ENCODE results near the gene BSDC1.

BSDC1 gene

GRCh38 chr1:32393136-32393535 is 1.1 kb downstream of the BSDC1 start:
- no peak for DNase-seq

- DNase-seq: no peak
Observed at GRCh38 chr1:32392325-32392724, 1.9 kb downstream of the BSDC1 start.

DNA sequence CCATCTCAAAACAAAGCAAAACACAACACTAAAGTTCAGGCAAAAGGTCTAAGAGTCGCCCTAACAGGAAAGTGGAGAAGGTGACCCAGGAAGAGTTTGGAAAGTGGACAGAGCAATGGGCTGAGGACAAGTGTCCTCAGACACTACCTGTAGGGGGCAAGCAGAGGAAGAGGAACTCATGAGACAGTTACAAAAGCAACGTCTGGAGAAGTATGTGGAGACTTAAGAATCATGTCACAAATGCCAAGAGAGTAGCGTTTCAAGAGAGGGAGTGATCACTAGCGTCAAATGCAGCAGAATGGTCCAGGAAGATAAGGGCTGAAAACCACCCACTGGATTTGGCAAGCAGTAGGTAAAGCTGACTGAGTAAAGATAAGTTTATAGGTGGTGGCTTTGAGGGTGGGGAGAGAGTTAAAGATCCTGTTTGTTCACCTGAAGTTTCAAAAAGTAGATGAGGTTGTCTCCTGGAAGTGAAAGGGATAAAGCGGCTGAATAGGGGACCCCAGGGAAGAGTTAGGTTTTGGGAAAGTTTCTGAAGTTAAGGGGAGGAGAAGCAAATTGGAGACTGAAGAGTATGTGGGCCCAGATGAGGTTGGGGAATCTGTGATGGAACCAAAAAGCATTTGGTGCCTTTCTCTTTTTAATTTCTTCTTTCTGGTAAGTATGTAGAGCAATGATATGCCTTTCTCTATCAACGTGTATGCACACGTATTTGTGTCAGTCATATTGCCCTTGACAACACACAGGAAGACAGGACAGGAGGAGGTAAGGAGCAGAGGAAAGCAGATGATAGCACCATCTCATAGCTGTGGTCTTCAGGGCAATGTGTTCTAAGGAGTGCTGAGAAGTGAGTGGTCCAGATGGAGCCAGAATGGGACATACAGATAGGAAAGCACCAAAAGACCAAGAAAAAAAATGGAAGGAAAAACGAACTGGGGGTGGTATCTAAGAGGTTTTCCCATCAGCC is 3.1 kb downstream of the BSDC1 start:
- no peak for DNase-seq

- DNase-seq: no peak
Observed at GRCh38 chr1:32388641-32389040, 5.6 kb downstream of the BSDC1 start.

GRCh38 chr1:32386676-32387392 is 7.4 kb downstream of the BSDC1 start:
- no peak for DNase-seq

DNA sequence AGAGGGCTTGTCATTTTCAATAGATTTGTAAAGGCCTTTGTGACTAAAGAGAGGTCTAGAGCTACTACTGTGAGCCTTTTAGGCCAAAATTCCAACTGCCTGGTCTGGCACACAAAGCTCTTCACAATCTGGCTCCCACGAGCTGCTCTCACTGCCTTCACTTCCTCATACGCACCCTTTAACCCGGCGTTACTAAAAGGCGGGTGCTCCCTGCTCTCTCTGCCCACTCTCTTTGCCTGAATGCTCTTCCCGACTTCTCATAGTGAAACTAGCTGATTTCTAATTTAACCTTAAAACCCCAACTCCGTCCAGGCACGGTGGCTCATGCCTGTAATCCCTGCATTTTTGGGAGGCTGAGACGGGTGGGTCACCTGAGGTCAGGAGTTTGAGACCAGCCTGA is 14.2 kb downstream of the BSDC1 start:
- DNase-seq: no peak

DNA sequence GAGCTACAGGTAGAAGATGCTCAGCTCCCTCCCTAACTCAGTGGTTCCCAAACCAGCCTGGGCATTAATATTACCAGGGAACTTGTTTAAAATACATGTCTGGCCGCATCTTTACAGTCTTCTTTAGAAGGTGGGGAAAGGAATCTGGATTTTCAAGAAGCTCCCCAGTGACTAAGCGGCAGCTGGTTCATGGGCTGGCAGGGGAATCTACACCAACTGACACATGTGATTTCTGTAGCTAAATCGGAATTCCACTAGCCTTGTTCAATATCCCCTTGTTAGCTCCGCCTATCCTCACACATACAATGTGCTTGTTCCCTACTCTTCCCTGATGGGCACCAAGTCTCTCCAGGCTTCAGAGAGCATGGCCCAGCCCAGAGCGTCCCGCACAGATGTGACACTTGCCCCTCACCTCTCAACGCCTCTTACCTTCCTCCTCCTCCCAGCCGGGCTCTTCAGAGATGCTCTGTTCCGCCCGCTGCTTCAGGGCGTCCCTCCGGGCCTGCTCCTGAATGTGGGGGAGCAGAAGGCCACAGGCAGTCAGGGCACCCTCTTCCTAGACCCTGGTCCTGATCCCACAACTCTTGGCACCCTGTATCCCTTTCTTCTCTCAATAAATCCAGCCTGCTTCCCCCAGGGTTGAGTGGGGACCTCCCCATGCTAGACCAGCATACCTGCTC is 16.6 kb downstream of the BSDC1 start:
- no peak for DNase-seq

- DNase-seq: no peak
Observed at GRCh38 chr1:32376199-32376598, 18.0 kb downstream of the BSDC1 start.

- no peak for DNase-seq
Observed at GRCh38 chr1:32373996-32374592, 20.1 kb downstream of the BSDC1 start.

- no peak for DNase-seq
Observed at GRCh38 chr1:32372149-32372756, 22.0 kb downstream of the BSDC1 start.

GRCh38 chr1:32367912-32368635 is 26.2 kb downstream of the BSDC1 start:
- DNase-seq: no peak

- DNase-seq: no peak
Observed at GRCh38 chr1:32365445-32365844, 28.8 kb downstream of the BSDC1 start.

- no peak for DNase-seq
Observed at GRCh38 chr1:32364836-32365235, 29.4 kb downstream of the BSDC1 start.

GRCh38 chr1:32363713-32364112 is 30.5 kb downstream of the BSDC1 start:
- no peak for DNase-seq

- no peak for DNase-seq
Observed at GRCh38 chr1:32362474-32363313, 31.5 kb downstream of the BSDC1 start, which contains the start of the genes FAM229A and TSSK3. TSS of gene FAM229A (minus strand) at chr1:32362485. CDS start at chr1:32362091, 394 bp downstream. TSS of gene TSSK3 (plus strand) at chr1:32362539. CDS start at chr1:32362702, 163 bp downstream.

- DNase-seq: no peak
Observed at GRCh38 chr1:32361674-32362473, 32.4 kb downstream of the BSDC1 start.

DNA sequence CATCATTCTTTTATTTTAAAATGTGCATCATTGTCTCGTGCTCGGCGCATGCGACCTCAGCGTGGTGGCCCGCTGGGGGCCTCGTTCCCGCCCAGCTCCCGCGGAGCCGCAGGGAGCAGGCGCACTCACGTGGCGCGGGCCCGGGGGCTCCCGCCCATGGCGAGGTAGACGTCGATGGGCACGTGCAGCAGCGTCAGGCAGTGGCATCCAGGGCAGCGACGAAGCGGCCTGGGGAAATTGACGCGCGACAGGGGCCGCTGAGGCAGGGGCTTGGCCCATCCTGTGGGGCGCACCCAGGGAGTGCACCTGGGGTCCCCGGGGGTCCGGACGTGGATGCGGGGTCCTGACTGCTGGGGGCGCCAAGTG is 33.0 kb downstream of the BSDC1 start:
- no peak for DNase-seq

DNA sequence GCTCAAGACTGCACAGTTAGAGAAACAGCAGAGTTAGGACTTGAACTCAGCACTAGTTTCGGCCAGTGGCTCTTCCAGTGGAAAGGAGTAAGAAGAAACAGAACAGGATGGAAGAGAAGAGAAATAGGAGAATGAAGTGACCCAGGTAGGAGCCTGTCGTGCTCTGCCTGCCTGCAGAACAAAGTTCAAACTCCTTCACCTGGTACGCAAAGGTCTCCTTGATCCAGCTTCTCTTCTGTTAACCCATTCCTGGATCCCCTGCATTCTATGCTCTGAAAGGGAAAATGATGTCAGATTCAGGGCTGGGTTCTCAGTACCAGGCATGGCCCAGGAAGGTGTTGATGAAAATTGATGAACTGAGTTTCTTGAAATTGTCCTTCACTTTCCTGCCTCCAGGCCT is 35.8 kb downstream of the BSDC1 start:
- no peak for DNase-seq

- DNase-seq: no peak
Observed at GRCh38 chr1:32357614-32358013, 36.6 kb downstream of the BSDC1 start.

DNA sequence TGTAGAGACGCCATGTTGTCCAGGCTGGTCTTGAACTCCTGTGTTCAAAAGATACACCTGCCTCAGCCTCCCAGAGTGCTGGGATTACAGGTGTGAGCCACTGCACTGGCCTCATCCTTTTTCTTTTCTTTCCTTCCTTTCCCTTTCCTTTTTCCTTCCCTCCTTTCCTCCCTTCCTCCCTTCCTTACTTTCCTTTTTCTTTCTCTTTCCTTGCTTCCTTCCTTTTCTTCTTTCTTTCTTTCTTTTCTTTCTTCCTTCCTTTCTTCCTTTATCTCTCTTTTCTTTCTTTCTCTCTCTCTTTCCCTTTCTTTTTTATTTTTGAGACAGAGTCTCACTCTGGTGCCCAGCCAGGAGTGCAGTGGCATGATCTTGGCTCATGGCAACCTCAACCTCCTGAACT is 37.8 kb downstream of the BSDC1 start:
- no peak for DNase-seq
